Stimulated activated CD4-positive, alpha-beta T cell treated with anti-CD3 and anti-CD28 coated beads, Interleukin-15, amount 100 ng/mL, for 48 hours (primary cell): Measurements from ENCODE around the gene SPTLC2.
"Not testable (repeated sequence)": the region's sequence is repeated elsewhere in the genome, so short reads cannot be mapped to it uniquely, and the experiment has no call there.

Experiments used
- DNase-seq, 2 donors: peaks; one replicate each; pipeline ENCODE4 v3.0.0-alpha.2; 2020; ENCODE audit warnings: low read depth in 2 of 2

The SPTLC2 gene

GRCh38 chr14:77588411-77589025 lies 27.9 kb downstream of the SPTLC2 start:
- DNase-seq: not testable (repeated sequence)

GRCh38 chr14:77585385-77585784 lies 31.1 kb downstream of the SPTLC2 start:
- DNase-seq: no peak

GRCh38 chr14:77584809-77585208 lies 31.6 kb downstream of the SPTLC2 start:
- DNase-seq: no peak

- DNase-seq: no peak
These were observed 32.8 kb downstream of the SPTLC2 start for GRCh38 chr14:77583657-77584056.

- DNase-seq: no peak
These were observed 33.9 kb downstream of the SPTLC2 start for GRCh38 chr14:77582511-77582910.

- no peak for DNase-seq
These were observed 35.4 kb downstream of the SPTLC2 start for GRCh38 chr14:77580964-77581505.

- no peak for DNase-seq
These were observed 36.0 kb downstream of the SPTLC2 start for GRCh38 chr14:77580477-77580876.

- DNase-seq: no peak
These were observed 36.7 kb downstream of the SPTLC2 start for GRCh38 chr14:77579780-77580179.

GRCh38 chr14:77579065-77579464 lies 37.4 kb downstream of the SPTLC2 start:
- DNase-seq: no peak

GRCh38 chr14:77574446-77575115 lies 41.9 kb downstream of the SPTLC2 start:
- no peak for DNase-seq

- no peak for DNase-seq
These were observed 42.5 kb downstream of the SPTLC2 start for GRCh38 chr14:77573964-77574363.

- DNase-seq: no peak
These were observed 45.6 kb downstream of the SPTLC2 start for GRCh38 chr14:77570706-77571268.

- DNase-seq: no peak
These were observed 50.5 kb downstream of the SPTLC2 start for GRCh38 chr14:77565994-77566305.

GRCh38 chr14:77565289-77565993 lies 51.0 kb downstream of the SPTLC2 start:
- no peak for DNase-seq

- DNase-seq: no peak
These were observed 53.8 kb downstream of the SPTLC2 start for GRCh38 chr14:77562681-77563080.

- no peak for DNase-seq
These were observed 54.6 kb downstream of the SPTLC2 start for GRCh38 chr14:77561881-77562280.

- no peak for DNase-seq
These were observed 57.1 kb downstream of the SPTLC2 start for GRCh38 chr14:77559381-77559780.

- DNase-seq: no peak
These were observed 59.0 kb downstream of the SPTLC2 start for GRCh38 chr14:77557391-77557790.

- no peak for DNase-seq
These were observed 59.5 kb downstream of the SPTLC2 start for GRCh38 chr14:77556946-77557345.

GRCh38 chr14:77554816-77555599 lies 61.4 kb downstream of the SPTLC2 start:
- DNase-seq: no peak

- peak in 1 of 2 donors; percentile 4 for DNase-seq
These were observed 62.2 kb downstream of the SPTLC2 start for GRCh38 chr14:77554207-77554606.

- no peak for DNase-seq
These were observed 67.0 kb downstream of the SPTLC2 start for GRCh38 chr14:77549451-77549850.
